GM23338 (cell line): ENCODE data around the gene SEMA5A.

Experiments used
- CTCF ChIP-seq, 2 experiments: fragments of 200-600 bp in 1 of 2; sonication (generic) in 1 of 2; conservative IDR thresholded peaks; 2 replicates each; pipeline versions ENCODE4 v1.5.1 to v1.6.1; 2016 to 2017; ENCODE audit warnings: antibody characterized with exemption in 2 of 2, low read depth in 2 of 2, mild to moderate bottlenecking in 2 of 2, moderate library complexity in 1 of 2
- ETS1 ChIP-seq: IDR thresholded peaks from 2 replicates; pipeline ENCODE4 v1.6.1; 2016; ENCODE audit warnings: antibody characterized with exemption
- EZH2 ChIP-seq: fragments of 200-600 bp; sonication (generic); IDR thresholded peaks from one replicate; pipeline ENCODE4 v1.8.0; 2017; ENCODE audit warnings: antibody characterized with exemption, mild to moderate bottlenecking, low read depth; ENCODE audit not compliant: unreplicated experiment
- EZH2phosphoT487 ChIP-seq: fragments of 200-600 bp; sonication (generic); IDR thresholded peaks from one replicate; pipeline ENCODE4 v1.8.1; 2018; ENCODE audit warnings: antibody characterized with exemption; ENCODE audit not compliant: unreplicated experiment
- JUNB ChIP-seq: IDR thresholded peaks from one replicate; pipeline ENCODE4 v1.6.1; 2016; ENCODE audit warnings: antibody characterized with exemption; ENCODE audit not compliant: unreplicated experiment
- NANOG ChIP-seq: IDR thresholded peaks from 2 replicates; pipeline ENCODE4 v1.6.1; 2016; ENCODE audit warnings: antibody characterized with exemption, borderline replicate concordance
- POLR2AphosphoS5 ChIP-seq: IDR thresholded peaks from 2 replicates; pipeline ENCODE4 v1.6.1; 2016; ENCODE audit warnings: antibody characterized with exemption, low read depth
- REST ChIP-seq: IDR thresholded peaks from one replicate; pipeline ENCODE4 v1.6.1; 2018; ENCODE audit warnings: antibody characterized with exemption; ENCODE audit not compliant: unreplicated experiment

GRCh38 chr5:9363449-9363848 lies 182.4 kb downstream of the SEMA5A start:
- TF ChIP-seq CTCF (conservative IDR thresholded peaks at IDR 0.05; ENCODE audit: low read depth in 2 of 2), result no peak
- no peak for TF ChIP-seq JUNB
- TF ChIP-seq EZH2, result no peak
- no peak for TF ChIP-seq ETS1
- TF ChIP-seq EZH2phosphoT487, result no peak
- no peak for TF ChIP-seq REST
- no peak for TF ChIP-seq POLR2AphosphoS5
- TF ChIP-seq NANOG, result no peak
